ENCODE measurements around the gene DMGDH. TPM values are rescaled to one million over a fixed set of nuclear protein-coding genes. Genes with fewer than 3 reads are reported as not detected.

The DMGDH gene
- total RNA-seq, 1 experiment from 2014 or later, result 1.3 TPM

DNA sequence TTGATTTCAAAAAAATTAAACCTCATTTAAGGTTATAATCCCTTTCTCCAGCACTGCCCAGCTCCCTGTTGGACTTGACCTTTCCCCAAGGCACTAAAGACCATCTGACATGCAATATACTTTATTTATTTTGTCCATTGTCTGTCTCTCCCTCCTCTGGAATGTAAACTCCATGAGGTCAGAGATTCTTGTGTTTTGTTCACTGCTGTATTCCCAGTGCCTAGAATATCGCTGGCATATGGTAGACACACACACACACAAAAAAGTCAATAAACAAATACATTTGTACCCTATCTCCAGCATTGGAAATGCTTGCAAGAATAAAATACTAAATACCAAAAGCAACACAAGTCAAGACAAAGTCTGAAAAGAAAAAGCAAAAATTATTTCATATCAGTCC is 67.1 kb downstream of the DMGDH start:
- Mint-ChIP-seq H3K27me3 (ENCODE audit: unreplicated experiment) (peaks cover 7% of the 10 kb centered on the region), H3K36me3 (ENCODE audit: insufficient read depth, unreplicated experiment) (no peaks in the 10 kb centered on the region), H3K4me3 (ENCODE audit: low read depth, unreplicated experiment) (no peak overlapping the region), H3K4me1 (ENCODE audit: low read depth, unreplicated experiment) (no peaks in the 10 kb centered on the region), H3K9me3 (ENCODE audit: low read depth, unreplicated experiment) (no peaks in the 10 kb centered on the region), H3K27ac (ENCODE audit: unreplicated experiment) (no peak overlapping the region)
- no peak for DNase-seq
- BruUV-seq (replicated peaks), result no TSS peak
- intact Hi-C loops (cut with micrococcal nuclease; ENCODE audit: unreplicated experiment), result no loop called here
- CTCF ChIA-PET, result interaction anchor here (0.5 kb wide), 1 partner anchor 161 kb away, joined by 6 read pairs; no protein-coding TSS in a partner anchor
- TF ChIP-seq, protein P1, sequence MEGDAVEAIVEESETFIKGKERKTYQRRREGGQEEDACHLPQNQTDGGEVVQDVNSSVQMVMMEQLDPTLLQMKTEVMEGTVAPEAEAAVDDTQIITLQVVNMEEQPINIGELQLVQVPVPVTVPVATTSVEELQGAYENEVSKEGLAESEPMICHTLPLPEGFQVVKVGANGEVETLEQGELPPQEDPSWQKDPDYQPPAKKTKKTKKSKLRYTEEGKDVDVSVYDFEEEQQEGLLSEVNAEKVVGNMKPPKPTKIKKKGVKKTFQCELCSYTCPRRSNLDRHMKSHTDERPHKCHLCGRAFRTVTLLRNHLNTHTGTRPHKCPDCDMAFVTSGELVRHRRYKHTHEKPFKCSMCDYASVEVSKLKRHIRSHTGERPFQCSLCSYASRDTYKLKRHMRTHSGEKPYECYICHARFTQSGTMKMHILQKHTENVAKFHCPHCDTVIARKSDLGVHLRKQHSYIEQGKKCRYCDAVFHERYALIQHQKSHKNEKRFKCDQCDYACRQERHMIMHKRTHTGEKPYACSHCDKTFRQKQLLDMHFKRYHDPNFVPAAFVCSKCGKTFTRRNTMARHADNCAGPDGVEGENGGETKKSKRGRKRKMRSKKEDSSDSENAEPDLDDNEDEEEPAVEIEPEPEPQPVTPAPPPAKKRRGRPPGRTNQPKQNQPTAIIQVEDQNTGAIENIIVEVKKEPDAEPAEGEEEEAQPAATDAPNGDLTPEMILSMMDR (IDR thresholded peaks at IDR 0.05; ENCODE audit: unreplicated experiment), result no peak

DNA sequence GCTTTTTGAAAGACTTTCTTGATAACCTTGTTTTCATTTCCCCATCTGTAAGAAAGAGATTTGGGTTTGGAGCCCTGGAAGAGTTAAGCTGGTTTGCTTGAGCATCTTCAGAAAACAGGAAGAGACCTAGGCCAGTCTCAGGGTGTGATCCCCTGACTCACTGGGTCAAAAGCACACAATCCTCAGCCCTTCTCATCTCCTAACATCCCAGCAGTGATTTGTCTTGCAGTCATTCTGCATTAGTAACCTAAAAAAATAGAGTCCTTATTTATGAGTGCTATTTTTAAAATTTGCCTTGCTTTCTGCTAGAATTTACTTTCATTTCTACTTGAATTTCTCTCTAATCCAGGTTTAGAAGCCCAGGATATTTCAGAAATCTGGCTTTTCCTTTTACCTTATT is 68.0 kb downstream of the DMGDH start:
- H3K36me3 Mint-ChIP-seq (ENCODE audit: insufficient read depth, unreplicated experiment), result no peaks in the 10 kb centered on the region
- no peak overlapping the region for H3K4me3 Mint-ChIP-seq (ENCODE audit: low read depth, unreplicated experiment)
- no peaks in the 10 kb centered on the region for H3K4me1 Mint-ChIP-seq (ENCODE audit: low read depth, unreplicated experiment)
- intact Hi-C loops (cut with micrococcal nuclease; ENCODE audit: unreplicated experiment), result no loop called here
- peaks cover 7% of the 10 kb centered on the region for H3K27me3 Mint-ChIP-seq (ENCODE audit: unreplicated experiment)
- BruUV-seq (replicated peaks), result no TSS peak
- CTCF ChIA-PET, result no interaction called here
- TF ChIP-seq, protein P1 (IDR thresholded peaks at IDR 0.05; ENCODE audit: unreplicated experiment), result no peak
- H3K27ac Mint-ChIP-seq (ENCODE audit: unreplicated experiment), result no peak overlapping the region
- DNase-seq, result no peak
- no peaks in the 10 kb centered on the region for H3K9me3 Mint-ChIP-seq (ENCODE audit: low read depth, unreplicated experiment)

DNA sequence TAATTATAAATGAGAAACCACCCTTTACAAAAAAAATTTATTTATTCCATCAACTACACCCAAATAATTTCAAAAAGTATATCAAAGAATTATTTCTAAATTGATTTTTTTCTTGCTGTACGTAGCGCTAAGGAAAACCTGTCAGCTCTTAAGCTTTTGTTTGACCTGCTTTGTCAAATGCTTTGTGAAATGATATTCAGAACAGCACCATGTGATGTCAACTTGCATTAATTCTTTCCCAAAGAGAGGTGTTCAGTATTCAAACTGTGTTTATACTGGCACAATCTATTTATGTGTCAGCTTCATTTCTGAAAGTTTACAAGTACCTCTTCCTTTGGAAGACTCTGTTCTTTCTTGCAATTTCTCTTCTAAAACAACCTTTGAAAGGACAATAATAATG is 72.4 kb downstream of the DMGDH start:
- H3K4me3 Mint-ChIP-seq (ENCODE audit: low read depth, unreplicated experiment), result no peak overlapping the region
- DNase-seq, result no peak
- intact Hi-C loops (cut with micrococcal nuclease; ENCODE audit: unreplicated experiment), result no loop called here
- no peaks in the 10 kb centered on the region for H3K9me3 Mint-ChIP-seq (ENCODE audit: low read depth, unreplicated experiment)
- no peaks in the 10 kb centered on the region for H3K27me3 Mint-ChIP-seq (ENCODE audit: unreplicated experiment)
- H3K4me1 Mint-ChIP-seq (ENCODE audit: low read depth, unreplicated experiment), result no peaks in the 10 kb centered on the region
- TF ChIP-seq, protein P1 (IDR thresholded peaks at IDR 0.05; ENCODE audit: unreplicated experiment), result no peak
- H3K27ac Mint-ChIP-seq (ENCODE audit: unreplicated experiment), result no peak overlapping the region
- no TSS peak for BruUV-seq (replicated peaks)
- CTCF ChIA-PET, result no interaction called here
- H3K36me3 Mint-ChIP-seq (ENCODE audit: insufficient read depth, unreplicated experiment), result no peaks in the 10 kb centered on the region

DNA sequence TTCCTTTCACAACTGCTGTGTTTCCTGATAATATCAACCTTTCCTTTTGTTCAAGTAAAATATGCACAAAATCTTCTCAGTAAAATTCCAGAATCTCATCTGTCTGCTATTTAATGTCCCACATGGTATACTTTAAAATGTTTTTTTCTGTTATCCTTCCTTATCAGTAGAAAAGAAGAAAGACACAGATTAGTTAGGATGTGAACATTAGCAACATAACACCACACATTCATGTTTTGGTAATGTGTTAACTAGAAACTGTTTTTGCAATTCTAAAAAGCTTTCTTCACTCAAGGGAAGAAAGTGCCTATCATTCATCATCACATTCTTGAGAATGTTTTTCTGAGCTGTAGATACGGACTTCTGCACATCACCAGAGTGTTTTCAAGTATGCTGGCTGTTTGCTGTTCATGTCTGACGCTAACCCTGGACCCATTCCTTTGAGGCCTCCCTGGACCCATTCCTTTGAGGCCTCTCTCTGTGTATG is 73.9 kb downstream of the DMGDH start:
- CTCF ChIA-PET, result no interaction called here
- BruUV-seq (replicated peaks), result no TSS peak
- Mint-ChIP-seq H3K9me3 (ENCODE audit: low read depth, unreplicated experiment) (no peaks in the 10 kb centered on the region), H3K27ac (ENCODE audit: unreplicated experiment) (no peak overlapping the region), H3K4me1 (ENCODE audit: low read depth, unreplicated experiment) (peaks cover 8% of the 10 kb centered on the region), H3K4me3 (ENCODE audit: low read depth, unreplicated experiment) (no peak overlapping the region), H3K36me3 (ENCODE audit: insufficient read depth, unreplicated experiment) (no peaks in the 10 kb centered on the region), H3K27me3 (ENCODE audit: unreplicated experiment) (no peaks in the 10 kb centered on the region)
- TF ChIP-seq, protein P1 (IDR thresholded peaks at IDR 0.05; ENCODE audit: unreplicated experiment), result no peak
- intact Hi-C loops (cut with micrococcal nuclease; ENCODE audit: unreplicated experiment), result no loop called here
- DNase-seq, result no peak

Data from Calu3 (cell line).